Gastroesophageal sphincter (tissue), 2 donors: Measurements from ENCODE around the gene CADM1.

Source experiments
- POLR2A ChIP-seq, 2 donors: fragments of 450-650 bp; IDR thresholded peaks; one replicate each; pipeline ENCODE4 v1.6.1; 2017; ENCODE audit warnings: antibody characterized with exemption in 2 of 2, mild to moderate bottlenecking in 2 of 2, moderate library complexity in 1 of 2
- POLR2AphosphoS5 ChIP-seq: sonication (generic); formaldehyde crosslinking; IDR thresholded peaks from one replicate; pipeline ENCODE4 v1.6.1; 2017; ENCODE audit warnings: antibody characterized with exemption

- TF ChIP-seq POLR2AphosphoS5 (no peak), POLR2A (IDR thresholded peaks at IDR 0.05) (no peak)
Observed at GRCh38 chr11:115528225-115528624, 24.0 kb upstream of the CADM1 start.
